GM18858 (cell line): ENCODE results near the gene PLEKHG2.

Source experiments
- ATAC-seq: cut with Tn5 transposase; IDR thresholded peaks from one replicate; pipeline ENCODE4 v1.9.1; 2021; ENCODE audit not compliant: unreplicated experiment

PLEKHG2 gene

GRCh38 chr19:39420769-39421168 is 8.3 kb downstream of the PLEKHG2 start:
- no peak for ATAC-seq

DNA sequence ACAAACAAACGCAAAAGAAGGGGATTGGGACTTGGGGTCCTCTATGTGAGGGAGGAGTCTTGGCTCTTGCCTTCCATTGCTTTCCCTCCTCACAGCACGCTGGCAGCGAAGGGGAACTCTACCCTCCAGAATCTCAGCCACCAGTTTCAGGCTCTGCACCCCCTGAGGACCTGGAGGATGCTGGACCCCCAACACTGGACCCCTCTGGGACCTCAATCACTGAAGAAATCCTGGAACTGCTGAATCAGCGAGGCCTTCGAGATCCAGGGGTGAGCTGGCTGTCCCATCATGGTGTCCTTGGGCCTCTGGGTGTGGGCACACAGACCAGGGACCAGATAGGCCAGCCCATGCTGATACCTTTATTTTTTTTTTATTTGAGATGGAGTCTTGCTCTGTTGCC is 9.6 kb downstream of the PLEKHG2 start:
- no peak for ATAC-seq

GRCh38 chr19:39423258-39424086 is 11.0 kb downstream of the PLEKHG2 start:
- ATAC-seq: no peak

DNA sequence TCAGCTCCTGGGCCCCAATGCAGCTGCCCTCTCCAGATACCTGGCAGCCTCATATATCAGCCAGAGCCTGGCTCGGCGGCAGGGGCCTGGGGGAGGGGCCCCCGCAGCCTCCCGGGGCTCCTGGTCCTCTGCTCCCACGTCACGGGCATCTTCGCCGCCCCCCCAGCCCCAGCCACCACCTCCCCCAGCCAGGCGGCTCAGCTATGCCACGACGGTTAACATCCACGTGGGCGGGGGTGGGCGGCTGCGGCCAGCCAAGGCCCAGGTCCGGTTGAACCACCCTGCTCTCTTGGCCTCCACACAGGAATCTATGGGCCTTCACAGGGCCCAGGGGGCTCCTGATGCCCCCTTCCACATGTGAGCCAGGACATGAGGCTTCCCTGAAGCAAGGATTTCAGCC is 12.5 kb downstream of the PLEKHG2 start:
- no peak for ATAC-seq

GRCh38 chr19:39425744-39426143 is 13.3 kb downstream of the PLEKHG2 start:
- ATAC-seq: no peak

DNA sequence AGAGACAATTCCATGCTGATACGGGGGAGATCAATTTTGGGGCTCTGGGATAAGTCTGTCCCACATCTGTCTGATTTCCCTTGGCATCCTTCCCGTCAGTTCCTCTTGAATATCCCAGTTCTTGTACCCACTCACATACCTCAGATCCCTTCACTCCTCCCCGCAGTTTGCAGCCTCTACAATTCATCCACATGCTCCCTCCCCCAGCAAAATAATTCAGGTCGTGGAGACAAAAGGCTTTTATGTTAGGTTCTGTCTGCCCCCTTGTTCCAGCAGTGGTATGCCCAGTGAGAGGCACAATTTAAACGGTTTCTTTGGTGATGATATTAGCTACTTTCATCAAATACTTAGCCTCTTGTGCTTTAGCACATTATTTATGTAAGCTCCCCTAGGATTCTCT is 13.7 kb downstream of the PLEKHG2 start:
- ATAC-seq: no peak

- ATAC-seq: no peak
Measured at GRCh38 chr19:39427707-39428106, 15.2 kb downstream of the PLEKHG2 start.

GRCh38 chr19:39428283-39429112 is 16.0 kb downstream of the PLEKHG2 start:
- ATAC-seq: no peak

DNA sequence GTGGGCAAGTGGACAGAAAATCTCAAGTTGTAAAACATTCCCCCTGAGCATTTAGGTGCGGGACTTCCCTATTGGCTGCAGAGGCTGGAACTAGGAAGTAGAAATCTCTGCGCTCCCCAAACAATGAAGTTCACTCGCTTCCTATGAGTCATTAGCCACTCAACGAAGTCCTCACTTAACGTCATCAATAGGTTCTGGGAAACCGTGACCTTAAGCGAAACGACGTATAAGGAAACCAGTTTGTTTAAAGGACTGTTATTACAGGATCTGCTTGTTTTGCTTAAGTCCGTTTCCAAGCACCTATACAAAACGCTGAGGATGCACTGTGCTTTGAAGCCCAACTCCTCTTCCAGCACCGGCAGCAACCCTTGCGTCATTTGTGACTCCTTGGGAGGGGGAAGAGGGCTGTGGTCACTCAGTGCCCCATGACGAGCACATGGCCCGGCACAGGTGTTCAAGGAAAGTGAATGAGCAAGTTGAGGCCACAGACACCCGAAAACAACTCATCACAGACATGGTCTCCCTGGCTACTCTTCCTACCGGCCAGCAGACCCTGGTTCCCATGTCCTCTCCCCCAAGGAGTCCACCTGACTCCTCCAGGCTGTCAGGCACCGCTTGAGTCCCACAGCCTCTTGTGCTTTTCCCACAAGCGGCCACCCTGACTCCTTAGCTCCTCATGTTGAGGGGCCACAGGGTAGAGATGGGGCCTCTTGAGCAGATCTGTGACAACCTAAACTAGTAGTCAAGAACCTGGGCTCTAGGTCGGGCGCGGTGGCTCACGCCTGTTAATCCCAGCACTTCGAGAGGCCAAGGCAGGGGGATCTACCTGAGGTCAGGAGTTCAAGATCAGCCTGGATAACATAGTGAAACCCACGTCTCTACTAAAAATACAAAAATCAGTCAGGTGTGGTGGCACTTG is 18.5 kb downstream of the PLEKHG2 start:
- no peak for ATAC-seq

DNA sequence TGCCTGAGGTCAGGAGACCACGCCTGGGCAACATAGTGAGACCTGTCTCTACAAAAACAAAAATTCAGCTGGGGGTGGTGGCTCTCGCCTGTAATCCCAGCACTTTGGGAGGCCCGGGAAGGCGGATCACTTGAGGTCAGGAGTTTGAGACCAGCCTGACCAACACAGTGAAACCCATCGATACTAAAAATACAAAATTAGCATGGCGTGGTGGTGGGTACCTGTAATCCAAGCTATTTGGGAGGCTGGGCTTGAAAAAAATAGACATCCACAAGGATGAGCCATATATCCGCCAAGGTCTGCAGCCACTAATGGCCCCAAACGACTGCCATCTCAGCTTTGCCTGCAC is 20.2 kb downstream of the PLEKHG2 start:
- ATAC-seq: no peak

GRCh38 chr19:39433480-39434079 is 21.1 kb downstream of the PLEKHG2 start:
- no peak for ATAC-seq

DNA sequence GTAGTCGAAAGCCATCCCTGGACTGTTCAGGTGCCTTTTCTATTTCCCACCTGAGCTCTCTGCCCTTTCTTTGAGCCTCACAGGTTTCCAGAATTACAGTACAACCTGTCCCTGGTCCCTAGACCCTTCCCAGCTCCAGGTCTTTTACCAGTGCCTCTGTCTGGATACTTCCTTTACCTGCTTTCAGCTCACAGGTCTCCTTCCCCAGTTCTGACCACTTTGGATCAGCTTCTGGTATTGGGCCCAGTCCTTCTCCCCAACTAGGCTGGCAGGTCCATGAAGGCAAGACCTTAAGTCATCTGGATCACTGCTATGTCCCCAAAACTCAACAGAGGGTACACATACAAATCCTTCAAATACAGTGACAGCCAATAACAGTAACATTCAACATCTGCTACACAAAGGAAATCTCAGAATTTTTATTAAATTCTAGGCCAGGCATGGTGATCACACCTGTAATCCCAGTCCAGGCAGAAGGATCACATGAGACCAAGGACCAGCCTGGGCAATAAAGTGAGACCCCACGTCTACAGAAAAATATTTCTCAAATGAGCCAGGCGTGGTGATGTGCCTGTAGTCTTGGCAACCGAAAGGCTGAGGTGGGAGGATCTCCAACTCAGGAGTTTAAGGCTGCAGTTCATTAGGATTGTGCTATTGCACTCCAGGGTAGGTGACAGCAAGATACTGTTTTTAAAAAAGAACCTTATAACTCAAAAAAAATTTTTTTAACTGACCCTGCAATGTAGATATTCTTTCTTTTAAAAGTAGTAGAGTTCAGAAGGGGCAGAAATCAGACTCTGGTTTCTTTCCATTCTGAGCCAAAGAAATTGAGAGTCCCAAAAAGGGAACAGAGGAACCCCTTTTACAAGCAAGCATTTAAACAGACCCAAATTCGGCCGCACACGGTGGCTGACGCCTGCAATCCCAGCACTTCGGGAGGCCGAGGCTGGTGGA is 21.9 kb downstream of the PLEKHG2 start:
- ATAC-seq: no peak

- peak; percentile 58 for ATAC-seq
Measured at GRCh38 chr19:39435499-39436349, 23.3 kb downstream of the PLEKHG2 start, which contains the start of gene RPS16. RPS16 (minus strand) TSS chr19:39435949; CDS start chr19:39435895, 54 bp downstream.

- no peak for ATAC-seq
Measured at GRCh38 chr19:39436350-39436716, 23.9 kb downstream of the PLEKHG2 start.

GRCh38 chr19:39438270-39438934 is 25.9 kb downstream of the PLEKHG2 start:
- no peak for ATAC-seq

GRCh38 chr19:39444598-39445195 is 32.2 kb downstream of the PLEKHG2 start:
- no peak for ATAC-seq

GRCh38 chr19:39445196-39446111 is 33.0 kb downstream of the PLEKHG2 start, which contains the start of gene SUPT5H:
SUPT5H (plus strand) TSS chr19:39445582; CDS start chr19:39445891, 309 bp downstream.
- ATAC-seq: peak; percentile 75
